NCI-H82 treated with DMSO at 0.1 percent for 48 hours (cell line): Measurements from ENCODE around the gene USP33.
"Not testable (repeated sequence)": the region's sequence is repeated elsewhere in the genome, so short reads cannot be mapped to it uniquely, and the experiment has no call there.

Experiments
- DNase-seq: peaks from one replicate; lab custom pipeline; 2025; ENCODE audit not compliant: unreplicated experiment; lab: John Stamatoyannopoulos, UW

The USP33 gene

GRCh38 chr1:77759071-77760028 lies at the start of gene USP33:
Gene USP33 (minus strand): TSS chr1:77759852. CDS start chr1:77741697, 18,155 bp downstream.
- DNase-seq, result peak; percentile 71

GRCh38 chr1:77803371-77803770 lies 43.7 kb upstream of the USP33 start:
- no peak for DNase-seq

- DNase-seq, result no peak
Measured at GRCh38 chr1:77802026-77802425, 42.4 kb upstream of the USP33 start.

GRCh38 chr1:77797991-77798390 lies 38.3 kb upstream of the USP33 start:
- DNase-seq, result no peak

- no peak for DNase-seq
Measured at GRCh38 chr1:77796695-77797405, 37.2 kb upstream of the USP33 start.

- DNase-seq, result no peak
Measured at GRCh38 chr1:77794550-77794949, 34.9 kb upstream of the USP33 start.

GRCh38 chr1:77786093-77786741 lies 26.6 kb upstream of the USP33 start:
- not testable (repeated sequence) for DNase-seq

- no peak for DNase-seq
Measured at GRCh38 chr1:77783141-77783540, 23.5 kb upstream of the USP33 start.

- DNase-seq, result no peak
Measured at GRCh38 chr1:77781683-77782082, 22.0 kb upstream of the USP33 start.

GRCh38 chr1:77779529-77780281 lies 20.1 kb upstream of the USP33 start, which contains the start of gene MIGA1:
Gene MIGA1 (plus strand): TSS chr1:77779649. CDS start chr1:77783253, 3,604 bp downstream.
- DNase-seq, result peak; percentile 83

- DNase-seq, result no peak
Measured at GRCh38 chr1:77776007-77776700, 16.5 kb upstream of the USP33 start.

GRCh38 chr1:77768006-77768405 lies 8.4 kb upstream of the USP33 start:
- DNase-seq, result no peak

- no peak for DNase-seq
Measured at GRCh38 chr1:77762072-77762476, 2.4 kb upstream of the USP33 start.

GRCh38 chr1:77757603-77758002 lies 2.0 kb downstream of the USP33 start:
- no peak for DNase-seq

GRCh38 chr1:77757066-77757584 lies 2.5 kb downstream of the USP33 start:
- DNase-seq, result no peak

GRCh38 chr1:77756052-77756754 lies 3.4 kb downstream of the USP33 start:
- DNase-seq, result no peak

- not testable (repeated sequence) for DNase-seq
Measured at GRCh38 chr1:77749489-77749888, 10.2 kb downstream of the USP33 start.

- no peak for DNase-seq
Measured at GRCh38 chr1:77744576-77744975, 15.1 kb downstream of the USP33 start.

GRCh38 chr1:77742011-77742555 lies 17.6 kb downstream of the USP33 start:
- no peak for DNase-seq
